Vagina (tissue), 2 donors: ENCODE results near the gene KAT7.

ENCODE experiments used
- POLR2A ChIP-seq, 2 donors: fragments of 450-650 bp; IDR thresholded peaks; one replicate each; pipeline ENCODE4 v1.6.1; 2017; ENCODE audit warnings: antibody characterized with exemption in 2 of 2, mild to moderate bottlenecking in 2 of 2, moderate library complexity in 2 of 2
- TF ChIP-seq, protein P1 (sequence below), 3 experiments: fragments of 450-650 bp in 2 of 3; fragments of 200-600 bp in 1 of 3; sonication (generic) in 1 of 3; IDR thresholded peaks; one replicate each; pipeline ENCODE4 v1.5.1; 2017 to 2019; ENCODE audit warnings: antibody characterized with exemption in 3 of 3, mild to moderate bottlenecking in 2 of 3, moderate library complexity in 2 of 3

- no peak for TF ChIP-seq POLR2A (IDR thresholded peaks at IDR 0.05)
- TF ChIP-seq, protein P1, sequence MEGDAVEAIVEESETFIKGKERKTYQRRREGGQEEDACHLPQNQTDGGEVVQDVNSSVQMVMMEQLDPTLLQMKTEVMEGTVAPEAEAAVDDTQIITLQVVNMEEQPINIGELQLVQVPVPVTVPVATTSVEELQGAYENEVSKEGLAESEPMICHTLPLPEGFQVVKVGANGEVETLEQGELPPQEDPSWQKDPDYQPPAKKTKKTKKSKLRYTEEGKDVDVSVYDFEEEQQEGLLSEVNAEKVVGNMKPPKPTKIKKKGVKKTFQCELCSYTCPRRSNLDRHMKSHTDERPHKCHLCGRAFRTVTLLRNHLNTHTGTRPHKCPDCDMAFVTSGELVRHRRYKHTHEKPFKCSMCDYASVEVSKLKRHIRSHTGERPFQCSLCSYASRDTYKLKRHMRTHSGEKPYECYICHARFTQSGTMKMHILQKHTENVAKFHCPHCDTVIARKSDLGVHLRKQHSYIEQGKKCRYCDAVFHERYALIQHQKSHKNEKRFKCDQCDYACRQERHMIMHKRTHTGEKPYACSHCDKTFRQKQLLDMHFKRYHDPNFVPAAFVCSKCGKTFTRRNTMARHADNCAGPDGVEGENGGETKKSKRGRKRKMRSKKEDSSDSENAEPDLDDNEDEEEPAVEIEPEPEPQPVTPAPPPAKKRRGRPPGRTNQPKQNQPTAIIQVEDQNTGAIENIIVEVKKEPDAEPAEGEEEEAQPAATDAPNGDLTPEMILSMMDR (IDR thresholded peaks at IDR 0.05), result no peak
Measured at GRCh38 chr17:49846938-49847712, 58.6 kb downstream of the KAT7 start.
